Subcutaneous adipose tissue (tissue), 4 donors: ENCODE measurements around the gene IKZF1. TPM values are rescaled to one million over a fixed set of nuclear protein-coding genes. Genes with fewer than 3 reads are reported as not detected.

Experiments
- CTCF ChIP-seq: fragments of 450-650 bp; IDR thresholded peaks from one replicate; pipeline ENCODE4 v1.5.1; 2016; ENCODE audit warnings: low read depth, mild to moderate bottlenecking, control low read depth, antibody characterized with exemption, moderate library complexity
- total RNA-seq, 4 donors: library from RNA; depleted of rRNA; stranded (reverse); fragments of >200 nt; gene quantifications; one replicate each; pipeline ENCODE4 v1.1.0, GENCODE V29; 2016

IKZF1 gene
- total RNA-seq, 4 donors from 2014 or later: 10.0 to 49.3 (median 21.7) TPM

DNA sequence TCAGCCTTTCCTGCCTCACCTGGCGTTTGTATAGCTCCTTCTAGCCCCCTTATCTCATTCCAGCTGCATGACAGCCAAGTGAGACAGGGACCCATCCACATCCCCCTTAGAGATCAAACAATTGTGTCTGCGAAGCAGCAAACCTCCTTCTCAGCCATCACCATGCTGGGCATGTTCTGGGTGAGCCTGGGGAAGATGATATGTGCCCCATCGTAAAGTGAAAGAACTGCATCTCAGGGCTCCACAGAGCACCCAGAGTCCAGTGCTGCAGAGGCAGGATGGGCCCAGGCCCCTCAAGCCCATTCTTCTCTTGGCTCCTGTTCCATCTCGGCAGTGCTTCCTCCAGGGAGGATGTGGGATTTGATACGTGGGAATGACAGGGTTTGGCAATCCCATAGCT is 102.4 kb downstream of the IKZF1 start:
- TF ChIP-seq CTCF: no peak

GRCh38 chr7:50409856-50410745 is 105.6 kb downstream of the IKZF1 start:
- TF ChIP-seq CTCF: no peak

DNA sequence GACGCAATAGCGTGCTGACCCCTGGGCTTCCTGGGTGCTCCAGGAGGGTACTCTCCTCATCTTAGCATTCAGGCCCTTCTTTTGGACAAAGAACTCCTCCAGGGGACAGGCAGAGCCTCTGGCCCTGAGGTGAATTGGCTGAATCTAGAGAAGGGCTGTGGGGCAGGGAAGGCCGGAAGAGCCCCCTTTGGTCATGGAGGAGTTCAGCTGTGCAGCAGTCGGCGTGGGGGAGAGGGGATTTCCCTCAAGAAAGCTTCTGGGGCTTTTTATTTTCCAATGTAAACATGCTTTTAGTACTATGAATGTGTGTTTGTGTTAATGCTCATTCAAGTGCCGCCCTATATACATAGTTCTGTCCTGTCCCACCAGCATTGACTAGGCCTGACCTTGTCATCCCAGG is 106.8 kb downstream of the IKZF1 start:
- no peak for TF ChIP-seq CTCF

DNA sequence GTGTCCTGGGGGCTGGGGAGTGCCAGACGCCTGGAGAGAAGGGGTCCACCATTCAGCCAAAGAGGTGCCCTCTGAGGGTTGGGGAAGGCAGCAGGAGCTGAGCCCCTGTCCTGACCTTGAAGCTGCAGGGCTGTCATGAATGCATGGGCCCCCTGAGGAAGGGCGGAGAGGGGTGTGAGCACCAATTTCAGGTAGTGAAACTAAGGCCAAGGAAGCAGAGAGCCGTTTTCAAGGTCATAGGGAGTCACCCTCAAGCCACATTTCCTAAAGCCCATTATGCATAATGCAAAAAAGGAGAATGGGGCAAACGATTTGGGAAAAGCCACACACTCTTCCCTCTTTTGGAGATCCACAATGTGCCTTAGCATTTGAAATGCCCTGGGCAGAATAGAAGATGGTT is 108.5 kb downstream of the IKZF1 start:
- no peak for TF ChIP-seq CTCF

- TF ChIP-seq CTCF: no peak
Measured at GRCh38 chr7:50413561-50413960, 109.0 kb downstream of the IKZF1 start.

- no peak for TF ChIP-seq CTCF
Measured at GRCh38 chr7:50415844-50416364, 111.4 kb downstream of the IKZF1 start.

DNA sequence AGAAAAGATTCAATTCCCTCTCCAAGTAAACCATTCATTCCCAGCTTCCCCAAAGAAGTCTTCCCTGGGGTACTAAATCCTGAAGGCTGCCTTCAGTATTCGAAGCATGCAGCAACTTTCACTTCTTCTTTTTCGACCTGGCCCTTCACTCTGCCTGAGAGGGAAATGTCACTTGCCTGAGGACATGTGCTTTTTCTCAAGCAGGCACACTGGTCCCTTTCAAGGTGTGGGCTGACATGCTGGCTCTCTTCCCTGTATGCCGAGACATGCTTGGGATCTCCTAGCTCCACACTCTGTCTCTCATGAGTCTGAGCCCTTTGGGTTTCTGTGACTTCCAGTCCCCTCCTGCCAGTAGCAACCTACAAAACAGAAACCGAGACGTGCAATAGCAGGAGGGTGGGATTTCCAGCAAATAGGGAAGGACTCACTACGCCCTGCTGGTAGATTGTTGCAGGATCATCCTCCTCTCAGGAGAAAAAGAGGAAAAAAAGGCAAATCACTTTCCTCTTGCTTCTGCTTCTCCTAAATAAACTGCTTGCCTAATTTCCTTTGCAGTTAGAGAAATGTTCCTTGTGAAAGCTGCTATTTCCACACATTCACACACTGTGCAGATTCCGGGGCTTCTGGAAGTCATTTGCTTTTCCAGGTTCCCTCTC is 112.1 kb downstream of the IKZF1 start:
- TF ChIP-seq CTCF: no peak
